GM10266 (cell line): ENCODE results near the gene OBSCN.

ENCODE experiments used
- DNase-seq: peaks from one replicate; pipeline ENCODE4 v3.0.0; 2012; ENCODE audit errors: extremely low spot score
- CTCF ChIP-seq: IDR thresholded peaks from 2 replicates; pipeline ENCODE4 v1.5.1; 2012; ENCODE audit warnings: mild to moderate bottlenecking, low read depth; ENCODE audit not compliant: control insufficient read depth, insufficient read depth; ENCODE audit errors: missing control alignments

OBSCN gene

GRCh38 chr1:228174482-228175315 lies 33.1 kb upstream of the OBSCN start:
- peak; percentile 69 for DNase-seq
- TF ChIP-seq CTCF, result no peak

GRCh38 chr1:228175316-228176023 lies 32.4 kb upstream of the OBSCN start:
- no peak for TF ChIP-seq CTCF
- DNase-seq, result no peak

GRCh38 chr1:228176024-228176395 lies 31.8 kb upstream of the OBSCN start:
- DNase-seq, result no peak
- no peak for TF ChIP-seq CTCF

GRCh38 chr1:228176461-228177182 lies 31.2 kb upstream of the OBSCN start:
- no peak for TF ChIP-seq CTCF
- no peak for DNase-seq

GRCh38 chr1:228177183-228177475 lies 30.7 kb upstream of the OBSCN start:
- TF ChIP-seq CTCF, result no peak
- no peak for DNase-seq

- TF ChIP-seq CTCF, result no peak
- DNase-seq, result no peak
Observed at GRCh38 chr1:228177721-228178710, 29.8 kb upstream of the OBSCN start.
